Transverse colon (tissue), 4 donors: Measurements from ENCODE around the gene LAMP1. TPM values are rescaled to one million over a fixed set of nuclear protein-coding genes. Genes with fewer than 3 reads are reported as not detected.

Experiments used
- DNase-seq: peaks from one replicate; pipeline ENCODE4 v3.0.0-alpha.2; 2019
- H3K27ac ChIP-seq, 4 donors: fragments of 200-600 bp; sonication (generic); 2 replicates each; pipeline ENCODE4 v1.5.1; 2016 to 2018; ENCODE audit warnings: inconsistent platforms in 4 of 4
- H3K27me3 ChIP-seq: fragments of 200-600 bp; sonication (generic); 2 replicates; pipeline ENCODE4 v1.5.1; 2017; ENCODE audit warnings: inconsistent platforms
- H3K36me3 ChIP-seq, 4 donors: fragments of 200-600 bp; sonication (generic); 2 replicates each; pipeline ENCODE4 v1.5.1; 2017 to 2019; ENCODE audit warnings: inconsistent platforms in 4 of 4
- H3K4me1 ChIP-seq, 4 donors: fragments of 200-600 bp; sonication (generic); 2 replicates each; pipeline ENCODE4 v1.5.1; 2017 to 2020; ENCODE audit warnings: inconsistent platforms in 4 of 4
- H3K4me3 ChIP-seq, 4 donors: fragments of 200-600 bp; sonication (generic); 1 replicate in 1 of 4; 2 replicates in 3 of 4; pipeline versions ENCODE4 v1.5.1 to v1.6.1; 2017 to 2019; ENCODE audit warnings: inconsistent platforms in 4 of 4
- H3K9me3 ChIP-seq, 2 donors: fragments of 200-600 bp; sonication (generic); 2 replicates each; pipeline ENCODE4 v1.5.1; 2017 to 2019; ENCODE audit warnings: inconsistent platforms in 2 of 2
- EP300 ChIP-seq: sonication (generic); formaldehyde crosslinking; IDR thresholded peaks from one replicate; pipeline ENCODE4 v1.6.1; 2017; ENCODE audit warnings: antibody characterized with exemption, low read depth
- POLR2A ChIP-seq: fragments of 450-650 bp; IDR thresholded peaks from one replicate; pipeline ENCODE4 v1.6.1; 2016; ENCODE audit warnings: antibody characterized with exemption, mild to moderate bottlenecking, moderate library complexity
- POLR2AphosphoS5 ChIP-seq, 3 donors: sonication (generic); formaldehyde crosslinking; IDR thresholded peaks; one replicate each; pipeline ENCODE4 v1.6.1; 2016; ENCODE audit warnings: antibody characterized with exemption in 3 of 3
- WGBS, 2 donors: methylation state at CpG; one replicate each; pipeline ENCODE4 v1.1.5; 2018; ENCODE audit warnings: low coverage in 1 of 2; 5-methylcytosine and 5-hydroxymethylcytosine counted together
- in situ Hi-C, 4 donors: fragments of 200-750 bp; cut with MboI; loops; one replicate each; pipeline versions ENCODE4 v1.15.0 to v1.15.1; 2017; ENCODE audit warnings: low sequenced_read_pairs in 3 of 4, low pct_ligation_motif_present in 1 of 4, low pct_unique_long_range_greater_than_20kb in 1 of 4
- intact Hi-C: fragments of 100-400 bp; cut with DNase I; formaldehyde crosslinking; loops from one replicate; pipeline ENCODE4 v1.15.1; 2023; ENCODE audit warnings: low total_unique reads
- total RNA-seq, 4 donors: library from RNA; depleted of rRNA; stranded (reverse); fragments of >200 nt; gene quantifications; one replicate each; pipeline ENCODE4 v1.1.0, GENCODE V29; 2016
- TF ChIP-seq, protein P1 (sequence below), 5 experiments: fragments of 200-600 bp in 3 of 5; fragments of 450-650 bp in 2 of 5; sonication (generic) in 3 of 5; IDR thresholded peaks; 1 replicate in 2 of 5; 2 replicates in 3 of 5; pipeline ENCODE4 v1.5.1; 2016 to 2017; ENCODE audit warnings: antibody characterized with exemption in 5 of 5, inconsistent platforms in 3 of 5, mild to moderate bottlenecking in 2 of 5, moderate library complexity in 1 of 5

LAMP1 gene
- total RNA-seq, 4 donors from 2014 or later, result 69.5 to 149 (median 103) TPM

DNA sequence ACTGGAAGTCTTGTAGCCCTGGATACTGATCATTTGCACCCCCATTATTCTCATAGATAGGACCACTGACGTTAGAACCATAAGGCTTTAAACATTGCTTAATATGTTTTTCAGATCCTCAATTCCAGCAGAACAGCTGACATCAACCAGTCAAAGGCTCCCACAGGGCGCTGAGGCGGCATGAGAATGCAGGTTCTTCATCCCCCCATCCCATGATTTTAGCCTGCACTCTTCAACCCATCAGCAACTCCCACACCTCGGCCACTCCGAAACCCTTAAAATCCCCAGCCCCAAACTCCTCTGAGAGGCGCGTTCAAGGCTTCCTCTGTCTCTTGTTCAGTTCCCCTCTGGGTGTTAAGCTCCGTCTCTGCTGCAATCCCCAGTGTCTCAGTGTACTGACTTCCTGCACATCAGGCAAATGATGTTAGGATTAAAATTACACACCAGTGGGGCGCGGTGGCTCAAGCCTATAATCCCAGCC lies 24.3 kb upstream of the LAMP1 start:
- Histone ChIP-seq H3K27me3 (no peaks in the 10 kb centered on the region), H3K4me3 (no peak overlapping the region), H3K27ac (peak overlapping the region in 2 of 4 donors; percentile 5 to 36), H3K9me3 (no peaks in the 10 kb centered on the region), H3K4me1 (peaks cover 0 to 4% (median 0%) of the 10 kb centered on the region in 4 donors), H3K36me3 (no peaks in the 10 kb centered on the region)
- intact Hi-C loops (no loop called here), in situ Hi-C loops (loop anchor here in 1 of 4 donors (10.0 kb wide), 1 partner anchor 122 kb away; no protein-coding TSS in a partner anchor)
- no peak for DNase-seq
- WGBS, 2 donors, result 78 to 89% methylated on average over 3 to 10 of the region's 10 CpGs
- TF ChIP-seq EP300, result no peak
- no peak for TF ChIP-seq POLR2A
- TF ChIP-seq, protein P1, sequence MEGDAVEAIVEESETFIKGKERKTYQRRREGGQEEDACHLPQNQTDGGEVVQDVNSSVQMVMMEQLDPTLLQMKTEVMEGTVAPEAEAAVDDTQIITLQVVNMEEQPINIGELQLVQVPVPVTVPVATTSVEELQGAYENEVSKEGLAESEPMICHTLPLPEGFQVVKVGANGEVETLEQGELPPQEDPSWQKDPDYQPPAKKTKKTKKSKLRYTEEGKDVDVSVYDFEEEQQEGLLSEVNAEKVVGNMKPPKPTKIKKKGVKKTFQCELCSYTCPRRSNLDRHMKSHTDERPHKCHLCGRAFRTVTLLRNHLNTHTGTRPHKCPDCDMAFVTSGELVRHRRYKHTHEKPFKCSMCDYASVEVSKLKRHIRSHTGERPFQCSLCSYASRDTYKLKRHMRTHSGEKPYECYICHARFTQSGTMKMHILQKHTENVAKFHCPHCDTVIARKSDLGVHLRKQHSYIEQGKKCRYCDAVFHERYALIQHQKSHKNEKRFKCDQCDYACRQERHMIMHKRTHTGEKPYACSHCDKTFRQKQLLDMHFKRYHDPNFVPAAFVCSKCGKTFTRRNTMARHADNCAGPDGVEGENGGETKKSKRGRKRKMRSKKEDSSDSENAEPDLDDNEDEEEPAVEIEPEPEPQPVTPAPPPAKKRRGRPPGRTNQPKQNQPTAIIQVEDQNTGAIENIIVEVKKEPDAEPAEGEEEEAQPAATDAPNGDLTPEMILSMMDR (IDR thresholded peaks at IDR 0.05), result no peak
- no peak for TF ChIP-seq POLR2AphosphoS5 (IDR thresholded peaks at IDR 0.05)

DNA sequence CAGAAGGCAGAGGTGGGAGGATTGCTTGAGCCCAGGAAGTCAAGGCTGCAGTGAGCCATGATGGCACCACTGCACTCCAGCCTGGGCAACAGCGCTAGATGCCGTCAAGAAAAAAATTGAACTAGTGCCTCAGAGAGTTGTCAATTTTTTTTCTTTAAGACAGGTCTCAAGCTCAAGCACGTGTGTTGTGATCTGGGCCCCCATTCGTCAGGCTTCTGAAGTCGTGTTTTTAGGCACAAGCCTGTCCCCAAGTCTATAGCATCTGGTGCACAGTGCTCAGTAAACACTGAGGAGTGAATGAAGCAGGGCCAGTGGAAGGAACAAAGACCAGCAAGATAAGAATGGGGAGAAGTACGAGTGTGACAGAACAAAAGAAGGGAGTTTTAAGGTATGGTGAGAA lies 23.7 kb upstream of the LAMP1 start:
- H3K9me3 ChIP-seq, result no peaks in the 10 kb centered on the region
- H3K27ac ChIP-seq, result peak overlapping the region in 2 of 4 donors; percentile 5 to 36
- peaks cover 0 to 4% (median 0%) of the 10 kb centered on the region in 4 donors for H3K4me1 ChIP-seq
- no peaks in the 10 kb centered on the region for H3K36me3 ChIP-seq
- 82 to 85% methylated on average over 2 to 6 of the region's 6 CpGs for WGBS, 2 donors
- TF ChIP-seq POLR2AphosphoS5 (IDR thresholded peaks at IDR 0.05) (no peak), EP300 (no peak), POLR2A (no peak)
- TF ChIP-seq, protein P1 (IDR thresholded peaks at IDR 0.05), result no peak
- DNase-seq, result no peak
- no peak overlapping the region for H3K4me3 ChIP-seq
- H3K27me3 ChIP-seq, result no peaks in the 10 kb centered on the region
- intact Hi-C loops, result no loop called here
- in situ Hi-C loops, result loop anchor here in 1 of 4 donors (10.0 kb wide), 1 partner anchor 121 kb away; no protein-coding TSS in a partner anchor

DNA sequence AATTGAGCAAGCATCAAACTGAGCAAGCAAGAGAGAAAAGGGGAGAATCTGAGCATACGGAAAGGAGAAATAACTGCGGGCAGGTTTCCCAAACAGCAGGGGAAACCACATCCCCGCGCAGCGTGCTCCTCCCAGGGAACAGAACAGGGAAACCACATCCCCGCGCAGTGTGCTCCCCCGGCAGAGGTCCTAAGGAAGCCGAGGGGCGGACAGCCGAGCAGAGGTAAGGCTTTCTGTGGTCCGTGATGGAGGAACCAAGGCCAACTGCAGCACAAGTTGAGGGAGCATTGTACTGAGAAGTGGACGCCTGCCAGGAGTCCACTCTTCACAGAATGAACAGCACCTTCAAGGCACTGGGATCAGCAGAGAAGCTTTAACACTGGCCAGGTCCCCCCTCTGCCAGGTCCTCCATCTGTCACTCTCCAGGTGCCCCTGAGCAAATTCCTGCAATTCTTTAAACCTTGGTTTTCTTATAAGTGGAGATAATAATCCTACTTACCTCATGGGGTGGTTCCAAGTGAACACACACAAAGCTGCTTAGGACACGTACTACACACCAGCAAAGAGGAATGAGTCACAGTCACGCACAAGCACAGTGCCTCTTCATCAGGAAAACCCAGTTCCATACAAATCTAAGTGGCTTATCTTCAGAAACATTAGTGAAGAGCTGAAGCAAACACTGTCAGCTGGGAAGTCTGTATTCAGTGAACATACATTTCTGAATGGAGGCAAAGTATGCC lies 23.0 kb upstream of the LAMP1 start:
- intact Hi-C loops, result no loop called here
- DNase-seq, result no peak
- in situ Hi-C loops, result loop anchor here in 1 of 4 donors (10.0 kb wide), 1 partner anchor 121 kb away; no protein-coding TSS in a partner anchor
- H3K9me3 ChIP-seq, result no peaks in the 10 kb centered on the region
- 77% methylated on average over 15 of the region's 15 CpGs; no CpG with 5 or more reads in 1 of the 2 donors for WGBS, 2 donors
- no peak overlapping the region for H3K4me3 ChIP-seq
- no peaks in the 10 kb centered on the region for H3K36me3 ChIP-seq
- H3K4me1 ChIP-seq, result peaks cover 0 to 4% (median 0%) of the 10 kb centered on the region in 4 donors
- TF ChIP-seq, protein P1 (IDR thresholded peaks at IDR 0.05), result no peak
- no peak for TF ChIP-seq EP300
- H3K27ac ChIP-seq, result no peak overlapping the region
- H3K27me3 ChIP-seq, result no peaks in the 10 kb centered on the region

DNA sequence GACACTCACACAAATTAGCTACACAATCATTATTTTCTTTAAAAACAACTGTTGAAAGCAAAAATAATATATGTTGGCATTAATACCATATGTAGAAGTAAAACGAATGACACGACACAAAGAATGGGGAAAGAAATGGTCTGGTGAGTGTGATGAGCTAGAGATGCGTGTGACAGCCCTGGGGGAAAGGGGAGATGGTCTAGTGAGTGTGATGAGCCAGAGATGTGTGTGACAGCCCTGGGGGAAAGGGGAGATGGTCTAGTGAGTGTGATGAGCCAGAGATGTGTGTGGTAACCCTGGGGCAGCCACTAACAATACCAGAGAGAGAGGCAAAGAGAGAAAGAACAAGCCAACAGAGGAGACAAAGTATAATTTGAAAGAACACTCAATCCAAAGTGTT lies 22.3 kb upstream of the LAMP1 start:
- H3K4me3 ChIP-seq, result no peak overlapping the region
- H3K27me3 ChIP-seq, result no peaks in the 10 kb centered on the region
- DNase-seq, result no peak
- peaks cover 0 to 4% (median 0%) of the 10 kb centered on the region in 4 donors for H3K4me1 ChIP-seq
- no peaks in the 10 kb centered on the region for H3K9me3 ChIP-seq
- H3K36me3 ChIP-seq, result no peaks in the 10 kb centered on the region
- in situ Hi-C loops (loop anchor here in 2 of 4 donors (10.0 to 25.0 kb wide), 2 partner anchors 113 to 120 kb away; no protein-coding TSS in a partner anchor), intact Hi-C loops (no loop called here)
- 80 to 86% methylated on average over 3 of the region's 3 CpGs for WGBS, 2 donors
- TF ChIP-seq POLR2AphosphoS5 (IDR thresholded peaks at IDR 0.05) (no peak), POLR2A (no peak), EP300 (no peak)
- TF ChIP-seq, protein P1 (IDR thresholded peaks at IDR 0.05), result no peak
- no peak overlapping the region for H3K27ac ChIP-seq
